Measurements from ENCODE around the gene CSTA. TPM values are rescaled to one million over a fixed set of nuclear protein-coding genes. Genes with fewer than 3 reads are reported as not detected.

CSTA gene
- polyA plus RNA-seq, 1 experiment = 1.0 TPM

DNA sequence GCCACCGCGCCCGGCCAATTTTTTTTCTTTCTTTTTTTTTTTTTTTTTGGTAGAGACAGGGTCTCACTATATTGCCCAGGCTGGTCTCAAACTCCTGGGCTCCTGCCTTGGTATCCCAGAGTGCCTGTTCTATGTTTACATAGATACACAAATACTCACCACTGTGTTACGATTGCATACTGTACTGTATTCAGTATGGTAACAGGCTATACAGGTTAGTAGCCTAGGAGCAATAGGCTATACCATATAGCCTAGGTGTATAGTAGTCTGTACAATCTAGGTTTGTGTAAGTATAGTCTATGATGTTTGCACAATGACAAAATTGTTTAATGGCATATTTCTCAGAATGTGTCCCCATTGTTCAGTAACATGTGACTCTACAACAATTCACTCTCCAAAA lies 26.6 kb downstream of the CSTA start:
- Histone ChIP-seq H3K9me3 (ENCODE audit: control insufficient read depth, insufficient read depth, low read length) (peaks cover 3% of the 10 kb centered on the region; the same call in 1 of the 2 replicates), H3K4me3 (ENCODE audit: low read depth, low read length) (no peak overlapping the region), H3K27me3 (ENCODE audit: control insufficient read depth, insufficient read depth, low read length) (no peaks in the 10 kb centered on the region), H3K27ac (ENCODE audit: low read depth, low read length) (no peak overlapping the region)
- TF ChIP-seq, protein P1, sequence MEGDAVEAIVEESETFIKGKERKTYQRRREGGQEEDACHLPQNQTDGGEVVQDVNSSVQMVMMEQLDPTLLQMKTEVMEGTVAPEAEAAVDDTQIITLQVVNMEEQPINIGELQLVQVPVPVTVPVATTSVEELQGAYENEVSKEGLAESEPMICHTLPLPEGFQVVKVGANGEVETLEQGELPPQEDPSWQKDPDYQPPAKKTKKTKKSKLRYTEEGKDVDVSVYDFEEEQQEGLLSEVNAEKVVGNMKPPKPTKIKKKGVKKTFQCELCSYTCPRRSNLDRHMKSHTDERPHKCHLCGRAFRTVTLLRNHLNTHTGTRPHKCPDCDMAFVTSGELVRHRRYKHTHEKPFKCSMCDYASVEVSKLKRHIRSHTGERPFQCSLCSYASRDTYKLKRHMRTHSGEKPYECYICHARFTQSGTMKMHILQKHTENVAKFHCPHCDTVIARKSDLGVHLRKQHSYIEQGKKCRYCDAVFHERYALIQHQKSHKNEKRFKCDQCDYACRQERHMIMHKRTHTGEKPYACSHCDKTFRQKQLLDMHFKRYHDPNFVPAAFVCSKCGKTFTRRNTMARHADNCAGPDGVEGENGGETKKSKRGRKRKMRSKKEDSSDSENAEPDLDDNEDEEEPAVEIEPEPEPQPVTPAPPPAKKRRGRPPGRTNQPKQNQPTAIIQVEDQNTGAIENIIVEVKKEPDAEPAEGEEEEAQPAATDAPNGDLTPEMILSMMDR (IDR thresholded peaks at IDR 0.05; ENCODE audit: low read depth, low read length) = no peak
- no peak for DNase-seq (ENCODE audit: low read depth, low spot score)
- CTCF ChIA-PET = interaction anchor here (0.6 kb wide), 1 partner anchor 805 kb away, joined by 3 read pairs; no protein-coding TSS in a partner anchor
- POLR2A ChIA-PET = no interaction called here

DNA sequence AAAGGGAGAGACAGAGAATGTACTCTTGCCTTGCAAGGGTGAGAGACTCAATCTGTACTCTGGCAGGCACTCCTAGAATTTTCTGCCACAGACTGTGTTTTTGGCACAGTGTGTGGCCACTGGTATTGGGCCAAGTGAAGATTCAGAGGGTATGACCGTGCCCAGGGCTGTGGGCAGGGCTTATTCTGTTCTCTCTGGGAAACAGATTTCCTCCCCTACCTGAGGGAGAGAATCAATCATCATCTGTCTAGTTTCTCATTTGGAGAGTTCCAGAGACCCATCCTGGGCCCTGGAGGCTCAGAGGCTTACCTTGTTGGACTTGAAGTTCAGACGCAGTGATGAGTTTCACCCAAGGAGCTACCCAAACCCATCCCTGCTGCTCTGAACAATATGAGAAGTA lies 28.2 kb downstream of the CSTA start:
- Histone ChIP-seq H3K4me3 (ENCODE audit: low read depth, low read length) (no peak overlapping the region), H3K9me3 (ENCODE audit: control insufficient read depth, insufficient read depth, low read length) (no peaks in the 10 kb centered on the region), H3K27ac (ENCODE audit: low read depth, low read length) (no peak overlapping the region), H3K27me3 (ENCODE audit: control insufficient read depth, insufficient read depth, low read length) (no peaks in the 10 kb centered on the region)
- ChIA-PET CTCF (interaction anchor here (1.3 kb wide), 1 partner anchor 807 kb away, joined by 5 read pairs; no protein-coding TSS in a partner anchor), POLR2A (no interaction called here)
- TF ChIP-seq, protein P1 (IDR thresholded peaks at IDR 0.05; ENCODE audit: low read depth, low read length) = no peak
- DNase-seq (ENCODE audit: low read depth, low spot score) = no peak

DNA sequence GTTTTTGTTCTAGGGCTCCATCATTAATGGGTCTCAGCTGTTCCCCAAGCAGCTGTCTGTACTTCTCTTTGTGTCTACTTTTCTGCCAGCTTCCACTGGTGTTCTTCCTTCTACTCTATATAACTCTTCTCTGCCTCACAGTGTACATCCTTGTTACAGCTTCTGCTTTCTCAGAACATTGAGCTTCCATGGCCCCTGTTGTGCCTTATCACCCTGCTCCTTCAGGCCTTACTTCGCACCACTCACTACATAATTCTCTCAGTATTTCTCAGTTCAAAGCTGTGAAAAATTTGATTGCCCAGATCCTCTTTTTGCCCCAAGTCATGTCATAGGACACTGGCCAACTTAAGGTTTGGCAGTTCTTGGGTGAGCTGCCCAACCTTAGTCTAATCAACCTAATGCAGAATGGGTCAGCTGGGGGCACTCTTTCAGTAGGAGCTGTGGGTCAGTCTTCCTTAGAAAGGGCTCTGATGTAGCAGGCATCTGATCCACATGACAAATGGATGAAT lies 28.9 kb downstream of the CSTA start:
- H3K27me3 ChIP-seq (ENCODE audit: control insufficient read depth, insufficient read depth, low read length) = no peaks in the 10 kb centered on the region
- TF ChIP-seq, protein P1 (IDR thresholded peaks at IDR 0.05; ENCODE audit: low read depth, low read length) = no peak
- H3K27ac ChIP-seq (ENCODE audit: low read depth, low read length) = no peak overlapping the region
- POLR2A ChIA-PET = interaction anchor here (0.7 kb wide), 1 partner anchor 1795 kb away, joined by 3 read pairs; no protein-coding TSS in a partner anchor
- no peaks in the 10 kb centered on the region for H3K9me3 ChIP-seq (ENCODE audit: control insufficient read depth, insufficient read depth, low read length)
- CTCF ChIA-PET = interaction anchor here (1.3 kb wide), 1 partner anchor 807 kb away, joined by 5 read pairs; no protein-coding TSS in a partner anchor
- H3K4me3 ChIP-seq (ENCODE audit: low read depth, low read length) = no peak overlapping the region
- no peak for DNase-seq (ENCODE audit: low read depth, low spot score)

DNA sequence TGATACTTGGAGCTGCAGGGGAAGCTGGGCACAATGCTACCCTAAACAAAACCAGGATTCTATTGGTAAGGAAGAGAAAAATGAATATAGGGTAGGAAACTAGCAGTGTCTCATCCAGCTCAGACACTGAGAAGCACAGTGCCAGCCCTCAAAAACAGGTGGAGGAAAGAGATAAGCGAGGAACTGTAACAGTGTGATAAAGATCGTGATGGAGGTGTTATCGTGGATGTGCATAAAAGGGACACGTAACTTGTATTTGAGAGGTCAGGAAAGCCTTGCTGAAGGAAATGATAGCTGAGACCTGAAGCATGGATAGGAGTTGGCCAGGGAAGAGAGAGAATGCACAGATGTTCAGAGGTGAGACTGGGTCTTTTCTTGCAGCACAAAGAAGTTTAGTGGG lies 30.6 kb downstream of the CSTA start:
- Histone ChIP-seq H3K27ac (ENCODE audit: low read depth, low read length) (no peak overlapping the region), H3K9me3 (ENCODE audit: control insufficient read depth, insufficient read depth, low read length) (no peaks in the 10 kb centered on the region), H3K27me3 (ENCODE audit: control insufficient read depth, insufficient read depth, low read length) (no peaks in the 10 kb centered on the region), H3K4me3 (ENCODE audit: low read depth, low read length) (no peak overlapping the region)
- TF ChIP-seq, protein P1 (IDR thresholded peaks at IDR 0.05; ENCODE audit: low read depth, low read length) = no peak
- CTCF ChIA-PET = interaction anchor here (1.3 to 1.4 kb wide), 2 partner anchors 254 to 255 kb away, joined by 3 to 7 read pairs; no protein-coding TSS in a partner anchor
- POLR2A ChIA-PET = no interaction called here
- DNase-seq (ENCODE audit: low read depth, low spot score) = no peak

DNA sequence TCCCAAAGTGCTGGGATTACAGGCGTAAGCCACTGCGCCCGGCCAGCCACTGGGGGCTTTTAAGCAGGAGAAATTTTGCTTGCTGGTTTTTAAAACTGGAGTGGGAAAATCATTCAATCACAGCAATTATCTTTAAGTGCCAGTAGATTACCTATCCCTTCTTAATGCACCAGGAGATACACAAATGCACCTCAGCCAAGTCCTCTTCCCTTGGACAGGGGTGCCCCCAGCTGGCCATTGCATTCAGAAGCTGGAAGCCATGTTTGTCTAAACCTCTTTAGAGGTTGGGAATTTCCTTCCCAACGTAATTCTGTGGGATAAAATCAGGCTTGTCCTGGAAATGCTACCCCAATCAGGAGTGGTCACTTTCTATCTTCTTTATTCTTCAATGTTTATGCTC lies 31.4 kb downstream of the CSTA start:
- POLR2A ChIA-PET = no interaction called here
- Histone ChIP-seq H3K27ac (ENCODE audit: low read depth, low read length) (no peak overlapping the region), H3K9me3 (ENCODE audit: control insufficient read depth, insufficient read depth, low read length) (no peaks in the 10 kb centered on the region), H3K27me3 (ENCODE audit: control insufficient read depth, insufficient read depth, low read length) (no peaks in the 10 kb centered on the region), H3K4me3 (ENCODE audit: low read depth, low read length) (no peak overlapping the region)
- TF ChIP-seq, protein P1 (IDR thresholded peaks at IDR 0.05; ENCODE audit: low read depth, low read length) = peak; percentile 48
- CTCF ChIA-PET = interaction anchor here (1.3 to 1.4 kb wide), 2 partner anchors 254 to 256 kb away, joined by 3 to 7 read pairs; no protein-coding TSS in a partner anchor
- DNase-seq (ENCODE audit: low read depth, low spot score) = no peak

All from AG04450 (cell line).